ENCODE measurements around the gene RNLS. TPM values are rescaled to one million over a fixed set of nuclear protein-coding genes. Genes with fewer than 3 reads are reported as not detected.
A peak's percentile ranks its signal among the peaks of the same experiment; 100 is the strongest.

The RNLS gene
- total and polyA plus RNA-seq, 3 donors from 2014 or later = 13.0 to 27.4 (median 27.1) TPM

DNA sequence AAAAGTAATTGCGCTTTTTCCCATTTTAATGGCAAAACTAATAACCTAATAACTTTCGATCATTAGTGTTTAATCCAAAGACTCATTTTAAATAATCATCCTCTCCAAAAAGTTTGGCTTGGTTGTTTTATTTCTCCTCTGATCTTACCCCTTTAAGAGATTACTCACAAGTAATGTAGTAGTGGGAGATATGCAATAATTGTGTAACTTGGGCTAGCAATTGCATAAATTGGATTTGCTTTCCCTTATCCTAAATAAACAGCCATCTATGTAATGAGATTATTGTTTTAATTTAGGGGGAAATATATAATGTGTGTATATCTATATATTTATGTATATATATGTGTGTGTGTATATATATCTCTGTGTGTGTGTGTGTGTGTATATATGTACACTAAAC lies 82.5 kb downstream of the RNLS start:
- Histone ChIP-seq H3K4me1 (peaks cover 4% of the 10 kb centered on the region), H3K9me3 (no peaks in the 10 kb centered on the region), H3K27me3 (no peaks in the 10 kb centered on the region), H3K36me3 (ENCODE audit: low read depth, missing control alignments) (no peaks in the 10 kb centered on the region), H3K27ac (peak overlapping the region in 1 of 2 donors; percentile 50), H3K4me3 (no peak overlapping the region)
- DNase-seq = no peak
- intact Hi-C loops (cut with DNase I; ENCODE audit: low total_unique reads) = no loop called here
- TF ChIP-seq POLR2A (IDR thresholded peaks at IDR 0.05) (no peak), CTCF (IDR thresholded peaks at IDR 0.05) (no peak)
- 74 to 88% methylated on average over 2 of the region's 2 CpGs for WGBS, 2 donors

- 59 to 61% methylated on average over 6 of the region's 6 CpGs for WGBS, 2 donors
- peaks cover 4% of the 10 kb centered on the region for H3K4me1 ChIP-seq
- H3K36me3 ChIP-seq (ENCODE audit: low read depth, missing control alignments) = no peaks in the 10 kb centered on the region
- no peaks in the 10 kb centered on the region for H3K9me3 ChIP-seq
- intact Hi-C loops (cut with DNase I; ENCODE audit: low total_unique reads) = no loop called here
- H3K4me3 ChIP-seq = no peak overlapping the region
- no peaks in the 10 kb centered on the region for H3K27me3 ChIP-seq
- no peak for TF ChIP-seq CTCF (IDR thresholded peaks at IDR 0.05)
- DNase-seq = no peak
- peak overlapping the region in 1 of 2 donors; percentile 75 for H3K27ac ChIP-seq
These were observed 83.3 kb downstream of the RNLS start for GRCh38 chr10:88499569-88500470.

GRCh38 chr10:88497913-88498312 lies 85.2 kb downstream of the RNLS start:
- H3K4me3 ChIP-seq = no peak overlapping the region
- no peaks in the 10 kb centered on the region for H3K9me3 ChIP-seq
- TF ChIP-seq POLR2A (IDR thresholded peaks at IDR 0.05) = no peak
- no peak for TF ChIP-seq CTCF (IDR thresholded peaks at IDR 0.05)
- H3K27ac ChIP-seq = no peak overlapping the region
- WGBS, 2 donors = 100% methylated on average over 1 of the region's 1 CpG
- H3K4me1 ChIP-seq = peaks cover 4% of the 10 kb centered on the region
- intact Hi-C loops (cut with DNase I; ENCODE audit: low total_unique reads) = no loop called here
- no peaks in the 10 kb centered on the region for H3K36me3 ChIP-seq (ENCODE audit: low read depth, missing control alignments)
- H3K27me3 ChIP-seq = no peaks in the 10 kb centered on the region
- DNase-seq = no peak

DNA sequence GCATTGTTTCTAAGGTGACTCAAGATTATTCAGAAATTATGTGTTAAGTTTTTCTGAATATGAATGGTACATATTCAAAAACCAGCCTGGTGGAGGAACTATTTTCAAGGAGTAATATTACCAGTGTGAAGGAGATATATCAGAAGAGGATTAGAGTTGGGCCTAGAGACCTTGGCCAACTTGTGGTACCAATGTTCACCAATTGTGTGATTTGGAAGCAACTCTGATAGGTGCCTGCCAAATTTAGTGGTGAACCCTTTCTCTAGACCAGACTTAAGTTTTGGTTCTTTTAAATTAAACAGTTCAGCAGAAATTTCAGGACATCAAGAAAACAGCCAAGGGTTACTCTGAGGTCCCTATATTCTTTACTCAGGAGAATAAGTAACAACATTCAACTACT lies 88.6 kb downstream of the RNLS start:
- Histone ChIP-seq H3K27me3 (no peaks in the 10 kb centered on the region), H3K4me3 (no peak overlapping the region), H3K27ac (no peak overlapping the region), H3K36me3 (ENCODE audit: low read depth, missing control alignments) (no peaks in the 10 kb centered on the region), H3K9me3 (no peaks in the 10 kb centered on the region), H3K4me1 (peaks cover under 1% of the 10 kb centered on the region)
- TF ChIP-seq POLR2A (IDR thresholded peaks at IDR 0.05) = no peak
- no peak for TF ChIP-seq CTCF (IDR thresholded peaks at IDR 0.05)
- DNase-seq = no peak
- intact Hi-C loops (cut with DNase I; ENCODE audit: low total_unique reads) = no loop called here

Measured in testis (tissue), 3 donors.